Measurements from ENCODE around the gene RBCK1. TPM values are rescaled to one million over a fixed set of nuclear protein-coding genes. Genes with fewer than 3 reads are reported as not detected.
A peak's percentile ranks its signal among the peaks of the same experiment; 100 is the strongest.
"Not testable (repeated sequence)": the region's sequence is repeated elsewhere in the genome, so short reads cannot be mapped to it uniquely, and the experiment has no call there.

Gene RBCK1
- polyA plus RNA-seq, 3 donors: 81.2 to 98.0 (median 85.4) TPM

- no peak for DNase-seq (ENCODE audit: extremely low read depth in 1 of 11, low read depth in 9 of 11, low spot score in 4 of 11)
Measured at GRCh38 chr20:443223-443775, 35.2 kb downstream of the RBCK1 start.

DNA sequence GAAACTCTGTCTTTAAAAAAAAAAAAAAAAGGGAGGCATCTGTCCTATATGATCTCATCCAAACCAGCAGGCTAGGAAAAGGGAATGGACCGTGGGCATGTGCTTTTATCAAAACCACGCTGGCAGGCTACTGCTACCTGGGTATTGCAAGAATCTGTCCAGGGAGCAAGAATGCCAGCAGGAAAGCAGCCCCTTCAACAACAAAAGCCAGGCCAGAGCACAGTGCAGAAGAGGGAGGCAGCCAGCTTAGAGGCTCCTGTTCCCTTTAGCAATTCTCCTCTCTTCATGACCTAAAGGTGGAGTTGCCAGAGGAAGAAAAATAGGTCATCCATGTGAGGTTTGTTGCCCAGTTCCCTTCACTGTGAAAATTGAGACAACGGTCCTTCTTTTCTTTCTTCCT lies 36.0 kb downstream of the RBCK1 start:
- DNase-seq (ENCODE audit: extremely low read depth in 1 of 11, low read depth in 9 of 11, low spot score in 4 of 11): no peak

DNA sequence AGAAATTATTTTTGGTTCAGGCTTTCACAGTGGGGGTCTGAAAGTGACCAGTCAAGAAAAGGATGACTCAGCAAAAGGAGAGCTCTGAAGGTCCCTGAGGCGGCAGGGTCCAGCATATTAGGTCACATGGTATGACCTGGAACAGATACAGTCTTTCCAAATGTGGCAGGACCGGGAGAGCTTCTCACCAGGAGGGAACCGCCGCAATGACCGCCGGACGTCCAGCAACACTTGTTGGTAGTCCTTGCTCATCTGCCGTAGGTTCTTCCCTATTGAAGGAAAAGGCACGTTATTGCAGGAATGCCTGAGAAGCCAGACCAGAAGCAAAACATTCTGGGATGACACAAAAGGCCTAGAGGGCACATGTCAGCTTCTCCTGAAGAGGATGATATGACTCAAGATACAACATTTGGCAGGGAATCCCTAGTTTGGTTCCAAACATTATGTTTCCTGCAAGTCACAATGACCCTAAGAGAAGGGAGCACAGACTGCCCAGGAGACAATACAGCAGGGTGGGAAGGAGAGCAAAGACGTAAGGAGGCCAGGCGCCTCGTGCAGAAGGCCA lies 36.8 kb downstream of the RBCK1 start:
- no peak for DNase-seq (ENCODE audit: extremely low read depth in 1 of 11, low read depth in 9 of 11, low spot score in 4 of 11)

DNA sequence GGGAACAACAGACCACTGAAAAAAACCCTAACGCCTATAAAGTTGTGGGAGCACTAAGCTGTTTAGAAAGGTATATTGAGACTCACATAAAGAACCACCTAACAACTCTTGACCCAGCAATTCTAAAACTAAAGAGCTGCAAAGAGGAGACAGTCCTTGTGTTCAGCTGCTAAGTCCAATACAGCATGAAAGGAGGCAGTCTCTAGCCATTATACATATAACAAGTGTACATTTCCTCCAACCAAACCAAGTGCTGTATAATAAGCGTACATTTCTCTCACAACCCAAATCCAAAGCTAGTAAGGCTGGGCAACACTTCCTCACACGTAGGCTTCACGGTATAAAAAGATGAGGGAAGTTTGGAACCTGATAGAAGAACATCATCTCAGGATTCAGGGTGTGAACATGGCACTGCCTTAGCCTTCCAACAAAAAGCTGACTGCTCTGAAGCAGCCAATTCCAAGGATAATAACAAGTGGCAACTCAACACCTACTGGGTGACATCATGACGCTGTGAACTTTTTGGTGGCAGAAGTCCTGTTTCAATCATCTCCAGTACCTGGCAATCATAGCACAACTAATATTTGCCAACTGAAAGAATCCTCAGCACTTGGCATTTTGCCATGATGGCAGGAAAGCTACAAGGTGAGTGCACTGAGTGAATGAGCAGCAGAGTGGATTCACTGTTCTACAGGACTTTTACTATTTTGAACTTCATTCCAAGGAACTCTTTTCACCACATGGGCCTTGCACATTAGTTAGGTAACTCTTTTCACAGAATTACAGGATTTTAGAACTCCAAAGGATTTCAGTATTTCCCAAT lies 37.6 kb downstream of the RBCK1 start:
- DNase-seq (ENCODE audit: extremely low read depth in 1 of 11, low read depth in 9 of 11, low spot score in 4 of 11): no peak

DNA sequence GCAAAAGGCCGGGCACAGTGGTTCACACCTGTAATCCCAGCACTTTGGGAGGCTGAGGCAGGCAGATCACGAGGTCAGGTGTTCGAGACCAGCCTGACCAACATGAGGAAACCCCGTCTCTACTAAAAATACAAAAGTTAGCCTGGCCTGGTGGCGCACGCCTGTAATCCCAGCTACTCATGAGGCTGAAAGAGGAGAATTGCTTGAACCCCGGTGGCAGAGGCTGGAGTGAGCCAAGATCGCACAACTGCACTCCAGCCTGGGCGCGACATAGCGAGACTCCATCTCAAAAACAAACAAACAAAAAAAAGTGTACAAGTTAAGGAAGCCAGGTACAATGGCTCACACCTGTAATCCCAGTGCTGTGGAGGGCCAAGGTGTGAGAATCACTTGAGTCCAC lies 43.9 kb downstream of the RBCK1 start:
- DNase-seq (ENCODE audit: extremely low read depth in 1 of 11, low read depth in 9 of 11, low spot score in 4 of 11): not testable (repeated sequence)

- no peak for DNase-seq (ENCODE audit: extremely low read depth in 1 of 11, low read depth in 9 of 11, low spot score in 4 of 11)
Measured at GRCh38 chr20:454951-455350, 46.9 kb downstream of the RBCK1 start.

GRCh38 chr20:458776-459175 lies 50.7 kb downstream of the RBCK1 start:
- no peak for DNase-seq (ENCODE audit: extremely low read depth in 1 of 11, low read depth in 9 of 11, low spot score in 4 of 11)

GRCh38 chr20:460180-460579 lies 52.1 kb downstream of the RBCK1 start:
- no peak for DNase-seq (ENCODE audit: extremely low read depth in 1 of 11, low read depth in 9 of 11, low spot score in 4 of 11)

GRCh38 chr20:460707-461106 lies 52.6 kb downstream of the RBCK1 start:
- DNase-seq (ENCODE audit: extremely low read depth in 1 of 11, low read depth in 9 of 11, low spot score in 4 of 11): no peak

DNA sequence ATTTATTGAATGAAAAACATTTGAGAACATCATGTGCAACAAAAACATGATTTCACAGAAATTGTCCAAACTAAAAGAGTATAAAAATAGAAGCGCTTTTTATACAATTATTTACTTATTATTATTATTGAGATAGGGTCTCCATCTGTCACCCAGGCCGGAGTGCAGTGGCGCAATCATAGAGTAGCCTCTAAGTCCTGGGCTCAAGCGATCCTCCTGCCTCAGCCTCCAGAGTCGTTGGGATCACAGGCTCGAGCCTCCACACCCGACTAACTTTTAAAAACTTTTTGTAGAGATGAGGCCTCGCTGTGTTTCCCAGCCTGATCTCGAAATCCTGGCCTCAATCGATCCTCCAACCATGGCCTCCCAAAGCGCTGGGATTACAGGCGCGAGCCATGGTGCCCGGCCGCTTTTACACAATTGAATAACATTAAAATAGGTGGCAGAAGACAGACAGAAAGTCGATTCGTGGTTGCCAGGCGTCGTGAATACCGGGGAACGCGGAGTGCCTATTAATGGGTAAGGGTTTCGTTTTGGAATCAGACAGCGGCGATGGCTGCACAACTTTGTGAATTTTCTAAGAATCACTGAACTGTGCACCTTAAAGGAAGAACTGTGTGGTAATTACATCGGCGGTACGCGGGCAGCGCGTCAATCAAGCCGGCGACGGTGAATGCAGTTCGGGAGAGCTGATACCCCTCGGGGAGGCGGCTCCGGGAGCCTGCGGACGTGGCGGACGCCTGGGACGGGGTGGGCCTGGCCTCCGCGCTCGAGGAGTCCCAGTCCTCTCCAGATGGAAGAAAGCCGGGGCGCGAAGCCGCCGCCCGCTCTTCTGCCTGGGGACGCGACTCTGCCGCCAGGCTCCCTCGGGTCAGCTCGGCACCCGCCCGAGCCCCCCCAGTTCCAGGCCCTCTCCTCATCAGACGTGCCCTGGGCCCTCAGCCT lies 53.4 kb downstream of the RBCK1 start:
- peak in 7 of 11 donors; percentile 21 to 47 (median 35) for DNase-seq (ENCODE audit: extremely low read depth in 1 of 11, low read depth in 9 of 11, low spot score in 4 of 11)

- DNase-seq (ENCODE audit: extremely low read depth in 1 of 11, low read depth in 9 of 11, low spot score in 4 of 11): peak; percentile 68 to 86 (median 82)
Measured at GRCh38 chr20:462199-462991, 54.3 kb downstream of the RBCK1 start, which contains the start of gene TBC1D20. TBC1D20 (minus strand) TSS chr20:462533; CDS start chr20:462405, 128 bp downstream.

DNA sequence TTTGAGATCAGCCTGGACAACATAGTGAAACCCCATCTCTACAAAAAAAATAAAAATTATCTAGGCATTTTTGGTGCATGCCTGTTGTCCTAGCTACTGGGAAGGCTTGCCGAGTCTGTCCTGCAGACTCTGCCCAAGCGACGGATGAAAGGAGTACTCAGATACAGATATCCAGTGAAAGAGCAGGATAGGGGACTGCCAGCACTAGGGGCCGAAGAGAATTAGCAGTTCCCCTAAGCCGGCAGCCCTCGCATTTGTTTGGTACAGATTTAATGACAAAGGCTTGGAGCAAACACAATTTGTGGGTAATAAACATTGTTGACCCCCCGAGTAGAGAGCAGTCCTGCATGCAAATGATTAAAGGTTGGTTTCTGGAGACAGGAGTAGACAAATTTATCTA lies 59.7 kb downstream of the RBCK1 start:
- DNase-seq (ENCODE audit: extremely low read depth in 1 of 11, low read depth in 9 of 11, low spot score in 4 of 11): no peak

GRCh38 chr20:469746-470490 lies 61.8 kb downstream of the RBCK1 start:
- DNase-seq (ENCODE audit: extremely low read depth in 1 of 11, low read depth in 9 of 11, low spot score in 4 of 11): no peak

- no peak for DNase-seq (ENCODE audit: extremely low read depth in 1 of 11, low read depth in 9 of 11, low spot score in 4 of 11)
Measured at GRCh38 chr20:472137-472846, 64.2 kb downstream of the RBCK1 start.

GRCh38 chr20:472889-473292 lies 64.8 kb downstream of the RBCK1 start:
- DNase-seq (ENCODE audit: extremely low read depth in 1 of 11, low read depth in 9 of 11, low spot score in 4 of 11): no peak

DNA sequence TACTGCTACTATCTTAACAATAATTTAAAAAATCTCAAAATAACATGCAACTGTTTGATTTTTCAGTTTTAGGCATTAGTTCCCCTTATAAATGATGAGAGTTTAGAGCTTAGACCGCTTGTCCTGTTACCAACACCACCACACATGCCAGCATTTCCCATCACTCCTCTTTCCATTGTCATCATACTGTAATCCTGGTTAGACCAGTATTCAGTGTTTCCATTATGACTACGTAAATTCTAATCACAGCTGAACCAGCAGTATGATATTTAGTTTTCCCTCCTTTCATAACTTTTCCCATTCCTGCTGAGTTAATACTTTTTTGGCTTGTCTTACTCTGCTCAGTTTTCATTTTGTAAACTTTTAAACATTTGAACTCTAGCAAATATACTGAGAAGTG lies 66.5 kb downstream of the RBCK1 start:
- no peak for DNase-seq (ENCODE audit: extremely low read depth in 1 of 11, low read depth in 9 of 11, low spot score in 4 of 11)
